Measurements from ENCODE around the gene ZNF710. TPM values are rescaled to one million over a fixed set of nuclear protein-coding genes. Genes with fewer than 3 reads are reported as not detected.
A peak's percentile ranks its signal among the peaks of the same experiment; 100 is the strongest.

The ZNF710 gene
- total RNA-seq, 1 experiment from 2014 or later = 40.7 TPM

GRCh38 chr15:90009301-90010022 lies 8.3 kb downstream of the ZNF710 start:
- no peak overlapping the region for H3K14ac ChIP-seq (ENCODE audit: insufficient read depth, low read length)
- no peak overlapping the region for H3K18ac ChIP-seq (ENCODE audit: insufficient read length, low read depth, low read length)
- no peak for TF ChIP-seq CTCF (conservative IDR thresholded peaks at IDR 0.05)
- no peak for DNase-seq
- no peak overlapping the region for H4K8ac ChIP-seq (replicated peaks; ENCODE audit: insufficient read length, low read depth, low read length)
- no peaks in the 10 kb centered on the region for H3K9me3 ChIP-seq (ENCODE audit: control insufficient read depth, low read depth, low read length)
- no peak overlapping the region for H3K4me2 ChIP-seq (ENCODE audit: insufficient read depth, insufficient read length, low read length)
- H3T11ph ChIP-seq (ENCODE audit: low read length) = no peak overlapping the region
- H3K4me1 Mint-ChIP-seq = peaks cover 27 to 28% of the 10 kb centered on the region in 2 experiments
- peaks cover 10 to 27% (median 19%) of the 10 kb centered on the region in 3 experiments for H3K36me3 Mint-ChIP-seq (ENCODE audit: insufficient read depth in 1 of 3, low read depth in 3 of 3)
- no peak overlapping the region for H2AK5ac ChIP-seq (ENCODE audit: insufficient read length, low read length)
- H4K91ac ChIP-seq (ENCODE audit: insufficient read length, low read depth, low read length) = no peak overlapping the region
- no peaks in the 10 kb centered on the region for H3K23me2 ChIP-seq (ENCODE audit: insufficient read length, low read depth, low read length, poor library complexity, severe bottlenecking)
- no peak overlapping the region for H2BK120ac ChIP-seq (ENCODE audit: low read depth, low read length, poor library complexity, severe bottlenecking)
- peaks cover 5% of the 10 kb centered on the region; the same call in 1 of the 2 replicates for H3K79me2 ChIP-seq (ENCODE audit: insufficient read depth, low read length)
- no peak overlapping the region for H2BK20ac ChIP-seq (ENCODE audit: low read depth, low read length, poor library complexity, severe bottlenecking)
- H2BK5ac ChIP-seq (ENCODE audit: insufficient read length, low read length) = no peak overlapping the region
- H3K27me3 ChIP-seq (ENCODE audit: insufficient read depth, low read length) = no peaks in the 10 kb centered on the region
- H4K20me1 ChIP-seq (ENCODE audit: control insufficient read depth, insufficient read depth, insufficient read length) = no peaks in the 10 kb centered on the region
- peaks cover 6% of the 10 kb centered on the region; the same call in 1 of the 2 replicates for H3K4me1 ChIP-seq (ENCODE audit: insufficient read depth, low read length)
- H3K4ac ChIP-seq (ENCODE audit: low read depth, low read length) = no peak overlapping the region
- H3K27ac ChIP-seq (ENCODE audit: insufficient read length, low read depth, low read length) = no peak overlapping the region
- no peak overlapping the region for H3K4me3 Mint-ChIP-seq
- H2BK15ac ChIP-seq (ENCODE audit: low read depth, low read length) = no peak overlapping the region
- H2BK12ac ChIP-seq (ENCODE audit: insufficient read length, low read depth, low read length) = no peak overlapping the region
- H3K27me3 Mint-ChIP-seq (ENCODE audit: low read depth) = no peaks in the 10 kb centered on the region
- H2AFZ ChIP-seq (ENCODE audit: low read length) = no peak overlapping the region
- no peak overlapping the region for H4K5ac ChIP-seq (ENCODE audit: insufficient read length, low read depth, low read length)
- peak overlapping the region in 1 of 3 experiments; percentile 41; a peak in 1 of 7 replicates for H3K27ac Mint-ChIP-seq
- no peak overlapping the region for H3K23ac ChIP-seq (ENCODE audit: insufficient read length, low read depth, low read length)
- WGBS (ENCODE audit: extremely low coverage, insufficient read length, low lambda C conversion rate) = no CpG with 5 or more reads among the region's 6 CpGs
- H3K9ac ChIP-seq (ENCODE audit: extremely low read depth, insufficient read length, low read length) = no peak overlapping the region
- no peak overlapping the region for H3K56ac ChIP-seq (ENCODE audit: insufficient read length, low read depth, low read length)
- no peaks in the 10 kb centered on the region for H3K79me1 ChIP-seq (ENCODE audit: insufficient read depth, low read depth, low read length, poor library complexity, severe bottlenecking)
- peaks cover 17 to 20% of the 10 kb centered on the region in 2 experiments for H3K9me3 Mint-ChIP-seq
